GM19468 (cell line): ENCODE measurements around the gene CEP85L.

Experiments used
- ATAC-seq: cut with Tn5 transposase; IDR thresholded peaks from one replicate; pipeline ENCODE4 v1.9.1; 2021; ENCODE audit warnings: mild to moderate bottlenecking, moderate library complexity, moderate number of reproducible peaks; ENCODE audit not compliant: unreplicated experiment; ENCODE audit errors: extremely low read depth

CEP85L gene

DNA sequence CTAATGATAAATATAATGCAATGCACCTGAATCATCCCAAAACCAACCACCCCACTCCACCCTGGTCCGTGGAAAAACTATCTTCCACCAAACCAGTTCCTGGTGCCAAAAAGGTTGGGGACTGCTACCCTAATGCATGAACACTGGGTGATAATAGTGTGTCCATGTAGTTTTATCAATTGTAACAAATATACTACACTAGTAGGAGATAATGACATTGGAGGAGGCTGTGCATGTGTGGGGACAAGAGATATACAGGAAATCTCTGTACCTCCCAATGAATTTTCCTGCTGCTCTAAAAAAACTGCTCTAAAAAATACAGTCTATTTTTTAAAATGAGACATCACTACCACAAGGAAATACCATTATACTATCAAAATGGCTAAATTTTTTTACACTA lies 20.5 kb downstream of the CEP85L start:
- no peak for ATAC-seq

GRCh38 chr6:118630067-118630466 lies 21.3 kb downstream of the CEP85L start:
- ATAC-seq: no peak

DNA sequence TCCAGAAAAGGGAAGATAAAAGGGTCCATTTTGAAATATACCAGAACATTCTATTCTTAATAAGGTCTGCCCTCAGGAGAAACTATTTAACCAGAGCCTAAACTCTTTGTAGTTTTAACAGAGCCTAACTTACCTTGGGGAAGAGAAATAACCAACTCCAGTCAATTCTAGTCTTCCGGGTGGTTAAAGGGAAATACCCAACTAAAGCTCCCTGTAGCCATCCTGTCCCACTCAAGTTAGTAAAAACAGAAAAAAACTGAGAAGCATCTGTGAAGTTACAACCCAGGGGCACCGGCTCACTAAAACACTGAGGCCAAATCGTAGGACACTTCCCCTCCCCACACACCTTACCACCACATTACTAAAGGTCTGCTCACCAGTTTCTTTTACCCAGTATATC lies 23.7 kb downstream of the CEP85L start:
- no peak for ATAC-seq

GRCh38 chr6:118625833-118626232 lies 25.6 kb downstream of the CEP85L start:
- no peak for ATAC-seq

GRCh38 chr6:118621799-118622470 lies 29.5 kb downstream of the CEP85L start:
- no peak for ATAC-seq

- ATAC-seq: no peak
Measured at GRCh38 chr6:118620202-118620601, 31.2 kb downstream of the CEP85L start.

- no peak for ATAC-seq
Measured at GRCh38 chr6:118618676-118619377, 32.6 kb downstream of the CEP85L start.

- no peak for ATAC-seq
Measured at GRCh38 chr6:118617417-118617816, 34.0 kb downstream of the CEP85L start.

DNA sequence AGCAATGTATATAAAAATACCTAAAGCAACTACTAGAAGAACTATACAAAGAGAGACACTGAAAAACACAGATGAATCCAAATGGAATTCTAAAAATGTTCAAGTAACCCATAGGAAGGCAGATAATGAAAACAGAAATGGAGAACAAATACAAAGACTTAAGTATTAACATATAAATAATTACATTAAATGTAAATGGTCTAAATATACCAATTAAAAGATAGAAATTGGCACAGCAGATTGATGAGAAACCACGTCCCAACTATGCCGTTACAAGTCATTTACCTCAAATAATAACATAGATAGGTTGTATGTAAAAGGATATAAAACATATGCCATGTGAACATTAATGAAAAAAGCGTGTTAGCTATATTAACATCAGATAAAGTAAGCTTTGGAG lies 40.1 kb downstream of the CEP85L start:
- no peak for ATAC-seq

DNA sequence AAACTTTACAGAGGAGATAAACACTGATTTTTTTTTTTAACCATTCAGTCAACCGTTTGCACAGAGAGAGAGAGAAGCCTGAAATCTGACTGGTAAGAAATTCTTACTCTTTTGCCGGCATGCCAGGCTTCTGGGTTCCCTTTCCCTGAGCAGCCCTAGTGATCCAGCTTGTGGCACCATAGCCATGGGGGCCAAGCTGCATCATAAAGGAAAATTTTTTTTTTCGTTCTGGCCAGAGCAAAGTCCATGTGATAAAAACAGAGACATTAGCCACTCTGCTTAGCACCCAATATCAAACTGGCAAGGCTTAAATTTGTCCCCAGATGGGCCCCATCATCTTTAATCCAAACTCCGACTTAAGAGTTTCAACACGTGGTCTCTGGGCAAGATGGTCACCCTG lies 44.5 kb downstream of the CEP85L start:
- no peak for ATAC-seq

GRCh38 chr6:118606268-118606667 lies 45.1 kb downstream of the CEP85L start:
- no peak for ATAC-seq

GRCh38 chr6:118603372-118603771 lies 48.0 kb downstream of the CEP85L start:
- ATAC-seq: no peak

GRCh38 chr6:118602300-118602699 lies 49.1 kb downstream of the CEP85L start:
- ATAC-seq: no peak

GRCh38 chr6:118598324-118598723 lies 53.1 kb downstream of the CEP85L start:
- ATAC-seq: no peak

GRCh38 chr6:118597636-118598035 lies 53.8 kb downstream of the CEP85L start:
- ATAC-seq: no peak

- ATAC-seq: no peak
Measured at GRCh38 chr6:118596774-118597320, 54.5 kb downstream of the CEP85L start.

DNA sequence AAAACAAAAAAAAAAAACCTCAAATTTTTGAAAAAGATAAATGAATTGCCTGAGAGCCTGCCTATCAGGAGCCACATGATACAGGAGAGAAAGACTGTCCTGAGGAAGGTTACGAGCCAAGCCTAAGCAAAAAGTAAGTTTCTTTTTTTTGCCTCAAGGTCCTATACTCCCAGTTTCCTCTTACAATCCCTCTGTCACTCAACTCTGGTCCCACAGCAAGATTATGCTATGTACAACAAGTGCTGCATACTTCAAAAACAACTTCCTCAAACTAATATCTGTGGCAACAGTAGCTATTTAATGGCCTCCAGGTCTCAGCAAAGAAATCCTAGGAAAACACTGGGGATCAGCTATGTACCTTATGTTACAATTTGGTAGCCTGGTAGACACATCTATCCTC lies 56.5 kb downstream of the CEP85L start:
- no peak for ATAC-seq

GRCh38 chr6:118591897-118592296 lies 59.5 kb downstream of the CEP85L start:
- ATAC-seq: no peak

DNA sequence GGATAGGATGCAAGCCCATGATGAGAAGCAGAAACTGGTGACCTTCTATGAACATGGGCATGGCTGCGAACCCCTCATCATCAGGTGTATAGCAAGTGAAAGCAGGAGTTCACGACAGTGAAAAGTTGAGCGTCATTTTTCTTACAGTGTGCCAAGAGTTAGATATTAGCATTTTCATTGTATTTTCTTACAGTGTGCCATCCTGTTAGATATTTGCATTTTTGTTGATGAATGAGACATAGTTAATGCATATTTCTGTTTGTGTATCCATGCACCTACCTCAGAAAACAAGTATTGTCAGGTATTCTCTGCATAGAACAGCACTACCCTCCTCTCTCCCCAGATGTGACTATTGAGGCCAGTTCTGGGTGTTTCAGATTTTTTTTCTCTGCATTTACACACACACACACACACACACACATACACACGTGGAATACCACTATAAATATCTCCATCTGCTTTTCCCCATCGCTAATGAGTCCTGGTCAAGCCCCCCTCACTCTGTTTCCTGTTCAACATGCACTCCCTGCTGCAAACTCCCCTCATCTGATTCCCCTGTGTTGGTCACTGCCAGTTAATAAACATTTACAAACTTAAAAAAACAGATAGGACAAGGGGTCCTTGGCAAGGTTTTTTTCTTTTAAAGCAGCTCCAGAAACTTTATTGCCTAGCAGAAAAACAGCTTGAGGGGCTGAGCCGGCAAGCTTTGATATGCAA lies 61.6 kb downstream of the CEP85L start:
- ATAC-seq: no peak

- ATAC-seq: no peak
Measured at GRCh38 chr6:118589186-118589585, 62.2 kb downstream of the CEP85L start.

GRCh38 chr6:118588626-118589025 lies 62.8 kb downstream of the CEP85L start:
- ATAC-seq: no peak
